ENCODE results near the gene BEND5. TPM values are rescaled to one million over a fixed set of nuclear protein-coding genes. Genes with fewer than 3 reads are reported as not detected.
A peak's percentile ranks its signal among the peaks of the same experiment; 100 is the strongest.

The BEND5 gene
- polyA plus RNA-seq, 3 donors, result 0.13 TPM; not detected in 2

GRCh38 chr1:48687282-48688045 lies 89.2 kb downstream of the BEND5 start:
- Histone ChIP-seq H4K20me1 (ENCODE audit: insufficient read depth, low read length) (no peaks in the 10 kb centered on the region), H3K4me3 (replicated peaks in 1 of 3; ENCODE audit: low read depth in 2 of 3, low read length in 3 of 3) (no peak overlapping the region), H3K36me3 (replicated peaks in 1 of 2; ENCODE audit: control insufficient read depth in 1 of 2, insufficient read depth in 2 of 2, low read length in 2 of 2) (no peaks in the 10 kb centered on the region), H2AFZ (ENCODE audit: insufficient read depth, low read depth, low read length, poor library complexity, severe bottlenecking) (no peak overlapping the region), H3K79me2 (ENCODE audit: insufficient read depth, low read length) (no peaks in the 10 kb centered on the region), H3K27me3 (ENCODE audit: control insufficient read depth in 2 of 2, insufficient read depth in 2 of 2, low read length in 2 of 2) (no peaks in the 10 kb centered on the region), H3K9ac (ENCODE audit: insufficient read depth, low read length, poor library complexity, severe bottlenecking) (no peak overlapping the region), H3K27ac (ENCODE audit: low read depth in 1 of 2, low read length in 2 of 2) (no peak overlapping the region), H3K4me1 (ENCODE audit: control insufficient read depth in 1 of 2, insufficient read depth in 2 of 2, low read length in 2 of 2) (no peaks in the 10 kb centered on the region), H3K9me3 (replicated peaks in 1 of 2; ENCODE audit: control insufficient read depth in 1 of 2, insufficient read depth in 1 of 2, low read length in 2 of 2) (no peaks in the 10 kb centered on the region), H3K4me2 (replicated peaks; ENCODE audit: extremely low read depth, low read length, poor library complexity, severe bottlenecking) (no peak overlapping the region)
- Mint-ChIP-seq H3K4me1 (no peaks in the 10 kb centered on the region), H3K27me3 (ENCODE audit: low read depth in 3 of 3) (peaks cover 0 to 4% (median 0%) of the 10 kb centered on the region in 3 donors), H3K4me3 (no peak overlapping the region), H3K36me3 (no peaks in the 10 kb centered on the region), H3K9me3 (no peaks in the 10 kb centered on the region), H3K27ac (no peak overlapping the region)
- 94% methylated on average over 8 of the region's 13 CpGs for WGBS (ENCODE audit: insufficient coverage)
- intact Hi-C loops (cut with micrococcal nuclease), result no loop called here
- TF ChIP-seq, protein P1, sequence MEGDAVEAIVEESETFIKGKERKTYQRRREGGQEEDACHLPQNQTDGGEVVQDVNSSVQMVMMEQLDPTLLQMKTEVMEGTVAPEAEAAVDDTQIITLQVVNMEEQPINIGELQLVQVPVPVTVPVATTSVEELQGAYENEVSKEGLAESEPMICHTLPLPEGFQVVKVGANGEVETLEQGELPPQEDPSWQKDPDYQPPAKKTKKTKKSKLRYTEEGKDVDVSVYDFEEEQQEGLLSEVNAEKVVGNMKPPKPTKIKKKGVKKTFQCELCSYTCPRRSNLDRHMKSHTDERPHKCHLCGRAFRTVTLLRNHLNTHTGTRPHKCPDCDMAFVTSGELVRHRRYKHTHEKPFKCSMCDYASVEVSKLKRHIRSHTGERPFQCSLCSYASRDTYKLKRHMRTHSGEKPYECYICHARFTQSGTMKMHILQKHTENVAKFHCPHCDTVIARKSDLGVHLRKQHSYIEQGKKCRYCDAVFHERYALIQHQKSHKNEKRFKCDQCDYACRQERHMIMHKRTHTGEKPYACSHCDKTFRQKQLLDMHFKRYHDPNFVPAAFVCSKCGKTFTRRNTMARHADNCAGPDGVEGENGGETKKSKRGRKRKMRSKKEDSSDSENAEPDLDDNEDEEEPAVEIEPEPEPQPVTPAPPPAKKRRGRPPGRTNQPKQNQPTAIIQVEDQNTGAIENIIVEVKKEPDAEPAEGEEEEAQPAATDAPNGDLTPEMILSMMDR (IDR thresholded peaks at IDR 0.05), result no peak
- DNase-seq, result no peak

- peak overlapping the region in 1 of 7 donors; percentile 29 for H3K27ac Mint-ChIP-seq
- H3K4me1 Mint-ChIP-seq, result no peaks in the 10 kb centered on the region
- DNase-seq, result no peak
- Histone ChIP-seq H3K9ac (ENCODE audit: insufficient read depth, low read length, poor library complexity, severe bottlenecking) (no peak overlapping the region), H3K4me2 (replicated peaks; ENCODE audit: extremely low read depth, low read length, poor library complexity, severe bottlenecking) (no peak overlapping the region), H3K27me3 (ENCODE audit: control insufficient read depth in 2 of 2, insufficient read depth in 2 of 2, low read length in 2 of 2) (no peaks in the 10 kb centered on the region), H3K36me3 (replicated peaks in 1 of 2; ENCODE audit: control insufficient read depth in 1 of 2, insufficient read depth in 2 of 2, low read length in 2 of 2) (no peaks in the 10 kb centered on the region), H4K20me1 (ENCODE audit: insufficient read depth, low read length) (no peaks in the 10 kb centered on the region), H3K79me2 (ENCODE audit: insufficient read depth, low read length) (no peaks in the 10 kb centered on the region), H2AFZ (ENCODE audit: insufficient read depth, low read depth, low read length, poor library complexity, severe bottlenecking) (no peak overlapping the region), H3K27ac (ENCODE audit: low read depth in 1 of 2, low read length in 2 of 2) (no peak overlapping the region), H3K9me3 (replicated peaks in 1 of 2; ENCODE audit: control insufficient read depth in 1 of 2, insufficient read depth in 1 of 2, low read length in 2 of 2) (no peaks in the 10 kb centered on the region), H3K4me3 (replicated peaks in 1 of 3; ENCODE audit: low read depth in 2 of 3, low read length in 3 of 3) (no peak overlapping the region), H3K4me1 (ENCODE audit: control insufficient read depth in 1 of 2, insufficient read depth in 2 of 2, low read length in 2 of 2) (no peaks in the 10 kb centered on the region)
- peaks cover 0 to under 1% (median 0%) of the 10 kb centered on the region in 3 donors for H3K27me3 Mint-ChIP-seq (ENCODE audit: low read depth in 3 of 3)
- H3K4me3 Mint-ChIP-seq, result no peak overlapping the region
- no peaks in the 10 kb centered on the region for H3K36me3 Mint-ChIP-seq
- intact Hi-C loops (cut with micrococcal nuclease), result no loop called here
- H3K9me3 Mint-ChIP-seq, result no peaks in the 10 kb centered on the region
- TF ChIP-seq, protein P1 (IDR thresholded peaks at IDR 0.05), result no peak
- WGBS (ENCODE audit: insufficient coverage), result 87% methylated on average over 3 of the region's 5 CpGs
Measured at GRCh38 chr1:48686159-48686558, 90.5 kb downstream of the BEND5 start.

Data from CD14-positive monocyte (primary cell).